NCI-H1694 (cell line): ENCODE data around the gene UPP1.
"Not testable (repeated sequence)": the region's sequence is repeated elsewhere in the genome, so short reads cannot be mapped to it uniquely, and the experiment has no call there.

Source experiments
- DNase-seq: peaks from one replicate; lab custom pipeline; 2025; lab: John Stamatoyannopoulos, UW

Gene UPP1

GRCh38 chr7:48111596-48111995, 22.5 kb downstream of the UPP1 start:
- no peak for DNase-seq

GRCh38 chr7:48112401-48113165, 23.5 kb downstream of the UPP1 start:
- no peak for DNase-seq

- DNase-seq: no peak
Observed at GRCh38 chr7:48113275-48113674, 24.2 kb downstream of the UPP1 start.

- no peak for DNase-seq
Observed at GRCh38 chr7:48114115-48114514, 25.1 kb downstream of the UPP1 start.

GRCh38 chr7:48114589-48114988, 25.5 kb downstream of the UPP1 start:
- DNase-seq: no peak

- no peak for DNase-seq
Observed at GRCh38 chr7:48116043-48116442, 27.0 kb downstream of the UPP1 start.

- no peak for DNase-seq
Observed at GRCh38 chr7:48118041-48118440, 29.0 kb downstream of the UPP1 start.

GRCh38 chr7:48120536-48120935, 31.5 kb downstream of the UPP1 start:
- DNase-seq: not testable (repeated sequence)

- no peak for DNase-seq
Observed at GRCh38 chr7:48126037-48126436, 37.0 kb downstream of the UPP1 start.

- no peak for DNase-seq
Observed at GRCh38 chr7:48130658-48131108, 41.6 kb downstream of the UPP1 start.

- no peak for DNase-seq
Observed at GRCh38 chr7:48132792-48133191, 43.7 kb downstream of the UPP1 start.

- DNase-seq: no peak
Observed at GRCh38 chr7:48139459-48139858, 50.4 kb downstream of the UPP1 start.

GRCh38 chr7:48140001-48140681, 51.1 kb downstream of the UPP1 start:
- no peak for DNase-seq

GRCh38 chr7:48141521-48141920, 52.5 kb downstream of the UPP1 start:
- no peak for DNase-seq

GRCh38 chr7:48144291-48144768, 55.3 kb downstream of the UPP1 start:
- no peak for DNase-seq

- no peak for DNase-seq
Observed at GRCh38 chr7:48147078-48147591, 58.1 kb downstream of the UPP1 start.

- DNase-seq: not testable (repeated sequence)
Observed at GRCh38 chr7:48147690-48148089, 58.6 kb downstream of the UPP1 start.

GRCh38 chr7:48148311-48148710, 59.2 kb downstream of the UPP1 start:
- no peak for DNase-seq

- DNase-seq: no peak
Observed at GRCh38 chr7:48149058-48149457, 60.0 kb downstream of the UPP1 start.

GRCh38 chr7:48150086-48150485, 61.0 kb downstream of the UPP1 start:
- DNase-seq: no peak

- DNase-seq: no peak
Observed at GRCh38 chr7:48154792-48155413, 65.8 kb downstream of the UPP1 start.
